K562 (cell line): ENCODE measurements around the gene IGSF3. TPM values are rescaled to one million over a fixed set of nuclear protein-coding genes. Genes with fewer than 3 reads are reported as not detected.

ENCODE experiments used
- ARID3B ChIP-seq: fragments of 250-450 bp; sonication (Bioruptor Pico); IDR thresholded peaks from 2 replicates; pipeline ENCODE4 v1.4.0; 2020; ENCODE audit warnings: borderline replicate concordance
- CREB3L1 ChIP-seq: fragments of 450-650 bp; IDR thresholded peaks from 2 replicates; pipeline ENCODE4 v1.6.1; 2014; ENCODE audit warnings: low read depth, mild to moderate bottlenecking, moderate library complexity, borderline replicate concordance
- EZH2 ChIP-seq: IDR thresholded peaks from 2 replicates; pipeline ENCODE4 v1.6.1; 2012; ENCODE audit warnings: low read depth, mild to moderate bottlenecking, inconsistent platforms, low read length, borderline replicate concordance
- GABPB2 ChIP-seq: fragments of 250-450 bp; sonication (Bioruptor Pico); conservative IDR thresholded peaks from 2 replicates; pipeline ENCODE4 v1.5.1; 2021; ENCODE audit warnings: mild to moderate bottlenecking
- HOMEZ ChIP-seq: fragments of 250-450 bp; sonication (Bioruptor Pico); IDR thresholded peaks from 2 replicates; pipeline ENCODE4 v1.4.0; 2020; ENCODE audit warnings: mild to moderate bottlenecking, moderate library complexity
- KAT2B ChIP-seq: IDR thresholded peaks from one replicate; pipeline ENCODE4 v1.6.1; 2012; ENCODE audit warnings: low read depth, mild to moderate bottlenecking, control low read depth, inconsistent platforms, low read length, moderate library complexity
- MED1 ChIP-seq: sonication (generic); formaldehyde crosslinking; IDR thresholded peaks from 2 replicates; pipeline ENCODE4 v1.8.1; 2023; ENCODE audit warnings: missing genetic modification reagents, borderline replicate concordance
- MNT ChIP-seq, 2 experiments: fragments of 450-650 bp; conservative IDR thresholded peaks; 2 replicates each; pipeline ENCODE4 v1.6.1; 2017; ENCODE audit warnings: mild to moderate bottlenecking in 2 of 2, moderate library complexity in 2 of 2
- NUFIP1 ChIP-seq: fragments of 450-650 bp; IDR thresholded peaks from 2 replicates; pipeline ENCODE4 v1.6.1; 2018; ENCODE audit not compliant: partially characterized antibody
- RBM22 ChIP-seq: fragments of 200-400 bp; formaldehyde crosslinking; IDR thresholded peaks from 2 replicates; pipeline ENCODE4 v1.6.1; 2018; ENCODE audit warnings: low read length, low read depth; ENCODE audit not compliant: poor library complexity, severe bottlenecking
- SFPQ ChIP-seq: fragments of 200-400 bp; formaldehyde crosslinking; IDR thresholded peaks from 2 replicates; pipeline ENCODE4 v1.6.1; 2017; ENCODE audit warnings: mild to moderate bottlenecking, low read depth, low read length, moderate library complexity
- TFAP4 ChIP-seq: sonication (generic); formaldehyde crosslinking; IDR thresholded peaks from 2 replicates; pipeline ENCODE4 v1.8.0; 2022; ENCODE audit warnings: missing genetic modification reagents, mild to moderate bottlenecking, moderate library complexity, borderline replicate concordance
- ZNF354B ChIP-seq: fragments of 250-450 bp; sonication (Bioruptor Pico); IDR thresholded peaks from 2 replicates; pipeline ENCODE4 v1.4.0; 2020
- ZNF717 ChIP-seq: fragments of 250-450 bp; sonication (Bioruptor Pico); IDR thresholded peaks from 2 replicates; pipeline ENCODE4 v1.5.0; 2021
- ZNF778 ChIP-seq: fragments of 450-650 bp; formaldehyde crosslinking; IDR thresholded peaks from 2 replicates; pipeline ENCODE4 v1.4.0; 2020; ENCODE audit warnings: mild to moderate bottlenecking, moderate library complexity
- polyA plus RNA-seq, 8 experiments: library from polyadenylated mRNA; depleted of rRNA in 4 of 8; stranded (reverse) in 5 of 8; unstranded in 3 of 8; fragments of >200 nt; fragmentation: Nextera tagmentation in 2 of 8; fragmentation: Illumina TruSeq in 1 of 8; extraction: Ambion mirVana in 2 of 8; extraction: Trizol in 1 of 8; gene quantifications; 2 replicates each; pipeline versions ENCODE4 v1.2.1 to v1.2.3, GENCODE V29; 2011 to 2014; ENCODE audit warnings: inconsistent platforms in 1 of 8, missing spikeins in 1 of 8
- total RNA-seq, 7 experiments: library from RNA; depleted of rRNA in 6 of 7; stranded (reverse); fragments of >200 nt in 6 of 7; fragmentation: Illumina TruSeq in 2 of 7; extraction: Trizol in 2 of 7; gene quantifications; 2 replicates each; pipeline versions ENCODE4 v1.2.1 to v1.2.3, GENCODE V29; 2011 to 2021; ENCODE audit warnings: low replicate concordance in 1 of 7

IGSF3 gene
- total and polyA plus RNA-seq, 9 of the 15 experiments (the other 6 are each of a cell fraction or from before 2014, with no cell fraction given): 1.1 to 15.0 (median 8.3) TPM

- TF ChIP-seq SFPQ: no peak
- TF ChIP-seq ZNF354B: no peak
- no peak for TF ChIP-seq MED1 (CRISPR knock-in tag)
- no peak for TF ChIP-seq ARID3B (CRISPR knock-in tag)
- TF ChIP-seq NUFIP1: peak; percentile 45
- no peak for TF ChIP-seq MNT (conservative IDR thresholded peaks at IDR 0.05)
- TF ChIP-seq TFAP4: no peak
- TF ChIP-seq HOMEZ (CRISPR knock-in tag): no peak
- peak; percentile 13; the same call in 1 of the 2 replicates for TF ChIP-seq CREB3L1
- TF ChIP-seq GABPB2 (CRISPR knock-in tag): no peak
- TF ChIP-seq ZNF778 (CRISPR knock-in tag): no peak
- TF ChIP-seq KAT2B: no peak
- TF ChIP-seq RBM22: no peak
- no peak for TF ChIP-seq ZNF717 (CRISPR knock-in tag)
- TF ChIP-seq EZH2: no peak
Measured at GRCh38 chr1:116679828-116680628, 12.5 kb upstream of the IGSF3 start (continued).
